DND-41 (cell line): ENCODE results near the gene MINDY4.

Source experiments
- ATAC-seq: fragments of 200-7000 bp; cut with Tn5 transposase; 3 replicates; pipeline ENCODE4 v1.9.1; 2021; ENCODE audit warnings: low read depth; ENCODE audit not compliant: insufficient read depth
- DNase-seq: peaks from one replicate; pipeline ENCODE4 v3.0.0-alpha.2; 2020
- H2AFZ ChIP-seq: 2 replicates; pipeline ENCODE4 v1.6.0; 2012; ENCODE audit warnings: low read depth, low read length
- H3K27ac ChIP-seq: 2 replicates; pipeline ENCODE4 v1.5.1; 2012; ENCODE audit warnings: low read length, inconsistent platforms
- H3K27me3 ChIP-seq: fragments of 200-600 bp; sonication (generic); 2 replicates; pipeline ENCODE4 v1.6.0; 2012; ENCODE audit warnings: low read length, mild to moderate bottlenecking, inconsistent platforms; ENCODE audit not compliant: insufficient read depth, poor library complexity
- H3K36me3 ChIP-seq: 2 replicates; pipeline ENCODE4 v1.5.1; 2012; ENCODE audit warnings: low read length, inconsistent platforms; ENCODE audit not compliant: insufficient read depth
- H3K4me1 ChIP-seq: 2 replicates; pipeline ENCODE4 v1.5.1; 2012; ENCODE audit warnings: mild to moderate bottlenecking, low read length; ENCODE audit not compliant: insufficient read depth
- H3K4me2 ChIP-seq: 2 replicates; pipeline ENCODE4 v1.6.0; 2012; ENCODE audit warnings: mild to moderate bottlenecking, moderate library complexity, low read length, inconsistent platforms; ENCODE audit not compliant: insufficient read depth
- H3K4me3 ChIP-seq, 2 experiments: fragments of 200-600 bp in 1 of 2; shearing (Covaris generic) in 1 of 2; 2 replicates each; pipeline ENCODE4 v1.5.1; 2012 to 2016; ENCODE audit warnings: inconsistent platforms in 2 of 2, low read length in 2 of 2, mild to moderate bottlenecking in 2 of 2, low read depth in 1 of 2, moderate library complexity in 1 of 2
- H3K79me2 ChIP-seq: 2 replicates; pipeline ENCODE4 v1.6.0; 2012; ENCODE audit warnings: low read length, inconsistent platforms; ENCODE audit not compliant: insufficient read depth
- H3K9ac ChIP-seq: 2 replicates; pipeline ENCODE4 v1.6.0; 2012; ENCODE audit warnings: low read depth, mild to moderate bottlenecking, inconsistent platforms, low read length, moderate library complexity
- H3K9me3 ChIP-seq: 2 replicates; pipeline ENCODE4 v1.5.1; 2012; ENCODE audit warnings: low read length, moderate library complexity, mild to moderate bottlenecking, inconsistent platforms; ENCODE audit not compliant: insufficient read depth, severe bottlenecking
- H4K20me1 ChIP-seq: 2 replicates; pipeline ENCODE4 v1.6.0; 2012; ENCODE audit warnings: low read length; ENCODE audit not compliant: insufficient read depth
- CTCF ChIP-seq: IDR thresholded peaks from 2 replicates; pipeline ENCODE4 v1.5.1; 2012; ENCODE audit warnings: borderline replicate concordance, low read length, moderate library complexity, mild to moderate bottlenecking; ENCODE audit not compliant: poor library complexity, severe bottlenecking; ENCODE audit errors: extremely low read depth
- EZH2 ChIP-seq: IDR thresholded peaks from 3 replicates; pipeline ENCODE4 v1.6.1; 2012; ENCODE audit warnings: borderline replicate concordance, low read depth, mild to moderate bottlenecking, moderate library complexity, low read length, inconsistent platforms; ENCODE audit not compliant: severe bottlenecking

MINDY4 gene

GRCh38 chr7:30842542-30843451, 71.6 kb downstream of the MINDY4 start:
- Histone ChIP-seq H3K9me3 (no peaks in the 10 kb centered on the region), H2AFZ (no peak overlapping the region), H3K27me3 (no peaks in the 10 kb centered on the region), H3K79me2 (no peaks in the 10 kb centered on the region), H3K4me3 (no peak overlapping the region), H3K4me1 (no peaks in the 10 kb centered on the region), H3K36me3 (no peaks in the 10 kb centered on the region), H3K9ac (no peak overlapping the region), H3K4me2 (no peak overlapping the region), H3K27ac (no peak overlapping the region), H4K20me1 (no peaks in the 10 kb centered on the region)
- ATAC-seq = no peak
- DNase-seq = no peak
- TF ChIP-seq EZH2 (no peak), CTCF (no peak)

GRCh38 chr7:30843741-30844482, 72.7 kb downstream of the MINDY4 start:
- no peak for DNase-seq
- no peaks in the 10 kb centered on the region for H3K27me3 ChIP-seq
- no peaks in the 10 kb centered on the region for H3K4me1 ChIP-seq
- H3K4me2 ChIP-seq = no peak overlapping the region
- no peak overlapping the region for H3K9ac ChIP-seq
- H3K36me3 ChIP-seq = no peaks in the 10 kb centered on the region
- H3K4me3 ChIP-seq = no peak overlapping the region
- TF ChIP-seq EZH2 (no peak), CTCF (no peak)
- no peak overlapping the region for H2AFZ ChIP-seq
- H3K27ac ChIP-seq = no peak overlapping the region
- ATAC-seq = 0 out of 3 replicates have a peak, but pooled peaks have one; percentile 19
- H3K9me3 ChIP-seq = no peaks in the 10 kb centered on the region
- H3K79me2 ChIP-seq = no peaks in the 10 kb centered on the region
- H4K20me1 ChIP-seq = no peaks in the 10 kb centered on the region

GRCh38 chr7:30844483-30844874, 73.3 kb downstream of the MINDY4 start:
- Histone ChIP-seq H3K27me3 (no peaks in the 10 kb centered on the region), H3K27ac (no peak overlapping the region), H2AFZ (no peak overlapping the region), H3K9me3 (no peaks in the 10 kb centered on the region), H3K4me1 (no peaks in the 10 kb centered on the region), H3K36me3 (no peaks in the 10 kb centered on the region), H3K79me2 (no peaks in the 10 kb centered on the region), H3K4me2 (no peak overlapping the region), H3K4me3 (no peak overlapping the region), H3K9ac (no peak overlapping the region), H4K20me1 (no peaks in the 10 kb centered on the region)
- no peak for DNase-seq
- ATAC-seq = no peak
- TF ChIP-seq CTCF (no peak), EZH2 (no peak)
